ENCODE measurements around the gene CD48. TPM values are rescaled to one million over a fixed set of nuclear protein-coding genes. Genes with fewer than 3 reads are reported as not detected.

CD48 gene
- total and polyA plus RNA-seq, 2 donors: 157 to 208 TPM

Other genes with a start within 250 kb of the CD48 start
- 11.5 TPM for gene SLAMF6, start 188.6 kb downstream of the CD48 start, total RNA-seq
- 12.6 TPM for gene SLAMF6, start 188.6 kb downstream of the CD48 start, polyA plus RNA-seq
- gene CD84, start 132.3 kb downstream of the CD48 start, total RNA-seq: 10.1 TPM
- 5.9 TPM for gene CD84, start 132.3 kb downstream of the CD48 start, polyA plus RNA-seq
- gene SLAMF1, start 64.8 kb downstream of the CD48 start, total RNA-seq: 46.6 TPM
- 115 TPM for gene SLAMF1, start 64.8 kb downstream of the CD48 start, polyA plus RNA-seq
- 6.4 TPM for gene SLAMF7, start 27.4 kb upstream of the CD48 start, total RNA-seq
- gene SLAMF7, start 27.4 kb upstream of the CD48 start, polyA plus RNA-seq: 17.6 TPM
- gene LY9, start 84.4 kb upstream of the CD48 start, total RNA-seq: 25.3 TPM
- gene LY9, start 84.4 kb upstream of the CD48 start, polyA plus RNA-seq: 28.6 TPM
- gene CD244, start 151.1 kb upstream of the CD48 start, total RNA-seq: 10.3 TPM
- gene CD244, start 151.1 kb upstream of the CD48 start, polyA plus RNA-seq: 2.4 TPM
- gene ITLN1, start 173.4 kb upstream of the CD48 start, total RNA-seq: 2.1 TPM
- gene ITLN1, start 173.4 kb upstream of the CD48 start, polyA plus RNA-seq: 8.7 TPM
- gene ITLN2, start 243.0 kb upstream of the CD48 start, total RNA-seq: 0.38 TPM
- 2.1 TPM for gene ITLN2, start 243.0 kb upstream of the CD48 start, polyA plus RNA-seq